BJ (cell line): ENCODE results near the gene IDS. TPM values are rescaled to one million over a fixed set of nuclear protein-coding genes. Genes with fewer than 3 reads are reported as not detected.

ENCODE experiments used
- CTCF ChIA-PET: fragments of 350-600 bp; formaldehyde crosslinking; extraction: SDS; loops from one replicate; lab custom pipeline; 2021; ENCODE audit warnings: antibody characterized with exemption, inconsistent platforms; lab: Yijun Ruan, JAX
- POLR2A ChIA-PET: fragments of 300-600 bp; sonication (Branson Sonifier 250); formaldehyde crosslinking; extraction: SDS; loops from one replicate; lab custom pipeline; 2021; ENCODE audit warnings: antibody characterized with exemption; lab: Charles Lee
- DNase-seq: peaks from one replicate; pipeline ENCODE4 v3.0.0-alpha.2; 2011; ENCODE audit warnings: low read depth
- H3K27me3 ChIP-seq: 2 replicates; pipeline ENCODE4 v1.6.0; 2011; ENCODE audit warnings: low read length; ENCODE audit not compliant: control insufficient read depth, insufficient read depth
- H3K36me3 ChIP-seq: 2 replicates; pipeline ENCODE4 v1.5.1; 2011; ENCODE audit warnings: low read length; ENCODE audit not compliant: control insufficient read depth, insufficient read depth
- H3K4me3 ChIP-seq: 2 replicates; pipeline ENCODE4 v1.5.1; 2011; ENCODE audit warnings: low read depth, mild to moderate bottlenecking, control low read depth, low read length
- polyA plus RNA-seq: library from polyadenylated mRNA; depleted of rRNA; stranded (reverse); fragments of >200 nt; gene quantifications from 2 replicates; pipeline ENCODE4 v1.2.3, GENCODE V29; 2011
- TF ChIP-seq, protein P1 (sequence below): IDR thresholded peaks from 2 replicates; pipeline ENCODE4 v1.5.1; 2011; ENCODE audit warnings: low read depth, mild to moderate bottlenecking, control low read depth, inconsistent platforms, low read length, moderate library complexity; ENCODE audit not compliant: insufficient read depth

Gene IDS
- polyA plus RNA-seq, 1 experiment, result 108 TPM

DNA sequence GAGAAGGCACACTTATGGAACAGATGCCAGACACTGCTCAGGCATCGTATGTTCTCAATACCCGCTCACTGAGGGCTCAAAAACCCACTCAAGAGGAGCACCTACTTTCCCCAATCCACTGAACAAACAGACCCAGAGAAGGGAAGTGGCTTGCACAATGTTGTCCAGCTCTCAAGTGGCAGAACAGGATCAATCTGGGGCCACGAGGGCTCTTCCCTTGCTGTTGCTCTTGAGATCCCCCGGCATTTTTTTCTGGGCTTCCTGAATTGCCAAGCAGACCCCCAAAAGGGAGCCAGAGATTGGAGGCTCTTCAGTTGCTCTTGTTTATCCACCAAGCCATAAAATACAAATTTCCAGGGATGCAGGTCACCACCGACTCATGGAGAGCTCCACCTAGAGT, 35.7 kb downstream of the IDS start:
- TF ChIP-seq, protein P1, sequence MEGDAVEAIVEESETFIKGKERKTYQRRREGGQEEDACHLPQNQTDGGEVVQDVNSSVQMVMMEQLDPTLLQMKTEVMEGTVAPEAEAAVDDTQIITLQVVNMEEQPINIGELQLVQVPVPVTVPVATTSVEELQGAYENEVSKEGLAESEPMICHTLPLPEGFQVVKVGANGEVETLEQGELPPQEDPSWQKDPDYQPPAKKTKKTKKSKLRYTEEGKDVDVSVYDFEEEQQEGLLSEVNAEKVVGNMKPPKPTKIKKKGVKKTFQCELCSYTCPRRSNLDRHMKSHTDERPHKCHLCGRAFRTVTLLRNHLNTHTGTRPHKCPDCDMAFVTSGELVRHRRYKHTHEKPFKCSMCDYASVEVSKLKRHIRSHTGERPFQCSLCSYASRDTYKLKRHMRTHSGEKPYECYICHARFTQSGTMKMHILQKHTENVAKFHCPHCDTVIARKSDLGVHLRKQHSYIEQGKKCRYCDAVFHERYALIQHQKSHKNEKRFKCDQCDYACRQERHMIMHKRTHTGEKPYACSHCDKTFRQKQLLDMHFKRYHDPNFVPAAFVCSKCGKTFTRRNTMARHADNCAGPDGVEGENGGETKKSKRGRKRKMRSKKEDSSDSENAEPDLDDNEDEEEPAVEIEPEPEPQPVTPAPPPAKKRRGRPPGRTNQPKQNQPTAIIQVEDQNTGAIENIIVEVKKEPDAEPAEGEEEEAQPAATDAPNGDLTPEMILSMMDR, result no peak
- H3K36me3 ChIP-seq, result no peaks in the 10 kb centered on the region
- no peaks in the 10 kb centered on the region for H3K27me3 ChIP-seq
- CTCF ChIA-PET, result interaction anchor here (4.7 kb wide), 1 partner anchor 163 kb away, joined by 30 read pairs; no protein-coding TSS in a partner anchor
- POLR2A ChIA-PET, result no interaction called here
- no peak for DNase-seq
- no peak overlapping the region for H3K4me3 ChIP-seq

DNA sequence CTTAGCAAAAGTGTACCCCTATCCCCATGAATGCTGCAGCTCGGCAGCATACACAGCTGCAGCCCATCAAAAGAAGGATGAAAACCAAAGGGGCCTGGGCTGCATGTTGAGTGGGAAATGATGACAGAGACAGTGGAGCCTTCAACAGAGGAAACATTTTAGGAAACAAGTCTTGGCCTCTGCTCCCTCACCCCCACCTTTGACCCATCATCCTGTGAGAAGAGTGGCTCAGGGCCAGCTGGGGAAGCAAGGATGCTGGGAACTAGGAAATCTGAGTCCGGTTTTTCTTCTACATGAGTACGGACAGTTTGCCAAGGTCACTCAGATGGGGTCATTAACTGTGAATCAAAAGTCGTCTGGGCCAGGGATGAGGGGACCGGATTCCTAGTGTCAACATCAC, 37.2 kb downstream of the IDS start:
- DNase-seq, result no peak
- TF ChIP-seq, protein P1, result no peak
- POLR2A ChIA-PET, result no interaction called here
- CTCF ChIA-PET, result no interaction called here
- no peaks in the 10 kb centered on the region for H3K27me3 ChIP-seq
- H3K36me3 ChIP-seq, result no peaks in the 10 kb centered on the region
- H3K4me3 ChIP-seq, result no peak overlapping the region

GRCh38 chrX:149467461-149467860, 37.6 kb downstream of the IDS start:
- TF ChIP-seq, protein P1, result no peak
- ChIA-PET POLR2A (no interaction called here), CTCF (no interaction called here)
- H3K4me3 ChIP-seq, result no peak overlapping the region
- no peaks in the 10 kb centered on the region for H3K27me3 ChIP-seq
- no peak for DNase-seq
- no peaks in the 10 kb centered on the region for H3K36me3 ChIP-seq

GRCh38 chrX:149462849-149463248, 42.3 kb downstream of the IDS start:
- H3K36me3 ChIP-seq, result no peaks in the 10 kb centered on the region
- no peaks in the 10 kb centered on the region for H3K27me3 ChIP-seq
- CTCF ChIA-PET, result no interaction called here
- DNase-seq, result no peak
- TF ChIP-seq, protein P1, result no peak
- no peak overlapping the region for H3K4me3 ChIP-seq
- POLR2A ChIA-PET, result no interaction called here

GRCh38 chrX:149461746-149462145, 43.4 kb downstream of the IDS start:
- Histone ChIP-seq H3K36me3 (no peaks in the 10 kb centered on the region), H3K27me3 (no peaks in the 10 kb centered on the region), H3K4me3 (no peak overlapping the region)
- TF ChIP-seq, protein P1, result no peak
- POLR2A ChIA-PET, result no interaction called here
- CTCF ChIA-PET, result interaction anchor here (1.2 kb wide), 1 partner anchor 12 kb away, joined by 3 read pairs; no protein-coding TSS in a partner anchor
- DNase-seq, result no peak
